Suprapubic skin (tissue), 3 donors: ENCODE measurements around the gene STK10.
"Not testable (repeated sequence)": the region's sequence is repeated elsewhere in the genome, so short reads cannot be mapped to it uniquely, and the experiment has no call there.

Experiments used
- CTCF ChIP-seq, 2 donors: fragments of 200-600 bp in 1 of 2; fragments of 450-650 bp in 1 of 2; sonication (generic) in 1 of 2; IDR thresholded peaks; one replicate each; pipeline ENCODE4 v1.5.1; 2016 to 2019; ENCODE audit warnings: antibody characterized with exemption in 2 of 2, mild to moderate bottlenecking in 1 of 2, moderate library complexity in 1 of 2
- POLR2AphosphoS5 ChIP-seq, 3 donors: sonication (generic); formaldehyde crosslinking; IDR thresholded peaks; one replicate each; pipeline ENCODE4 v1.6.1; 2017; ENCODE audit warnings: antibody characterized with exemption in 3 of 3

GRCh38 chr5:172149481-172149880, 38.5 kb downstream of the STK10 start:
- not testable (repeated sequence) for TF ChIP-seq POLR2AphosphoS5, CTCF (IDR thresholded peaks at IDR 0.05)
